HCT116 (cell line): ENCODE measurements around the gene FAM110C.

Source experiments
- CBX3 ChIP-seq: IDR thresholded peaks from 2 replicates; pipeline ENCODE4 v1.6.1; 2012; ENCODE audit warnings: low read depth
- CTCF ChIP-seq, 3 experiments: fragments of 200-600 bp in 1 of 3; sonication (generic) in 1 of 3; IDR thresholded peaks in 2 of 3; conservative IDR thresholded peaks in 1 of 3; 2 replicates each; pipeline ENCODE4 v1.5.1; 2012 to 2017; ENCODE audit warnings: low read depth in 2 of 3, low read length in 2 of 3, antibody characterized with exemption in 1 of 3, borderline replicate concordance in 1 of 3, control low read depth in 1 of 3, mild to moderate bottlenecking in 1 of 3, mixed read lengths in 1 of 3, mixed run types in 1 of 3, moderate library complexity in 1 of 3; ENCODE audit not compliant: insufficient read depth in 1 of 3
- EGR1 ChIP-seq: IDR thresholded peaks from 2 replicates; pipeline ENCODE4 v1.6.1; 2012; ENCODE audit warnings: low read depth
- EZH2 ChIP-seq: fragments of 200-600 bp; sonication (generic); IDR thresholded peaks from 2 replicates; pipeline ENCODE4 v1.6.1; 2017; ENCODE audit warnings: antibody characterized with exemption, mixed run types
- MAX ChIP-seq: IDR thresholded peaks from 2 replicates; pipeline ENCODE4 v1.6.1; 2012
- POLR2A ChIP-seq: IDR thresholded peaks from 2 replicates; pipeline ENCODE4 v1.7.0; 2011; ENCODE audit warnings: borderline replicate concordance; ENCODE audit not compliant: insufficient read depth, insufficient read length; ENCODE audit errors: extremely low read depth
- POLR2AphosphoS5 ChIP-seq: IDR thresholded peaks from 2 replicates; pipeline ENCODE4 v1.6.1; 2011; ENCODE audit warnings: mild to moderate bottlenecking, low read depth, low read length, moderate library complexity
- REST ChIP-seq: IDR thresholded peaks from 2 replicates; pipeline ENCODE4 v1.6.1; 2012; ENCODE audit warnings: low read depth
- SRF ChIP-seq: IDR thresholded peaks from 2 replicates; pipeline ENCODE4 v1.6.1; 2012; ENCODE audit warnings: low read depth
- YY1 ChIP-seq: IDR thresholded peaks from 2 replicates; pipeline ENCODE4 v1.6.1; 2011; ENCODE audit warnings: low read length, low read depth, moderate library complexity, mild to moderate bottlenecking; ENCODE audit not compliant: insufficient replicate concordance; ENCODE audit errors: extremely low read depth

- TF ChIP-seq POLR2A (no peak), EZH2 (no peak), MAX (no peak), CTCF (IDR thresholded peaks at IDR 0.05 in 2 of 3, conservative IDR thresholded peaks at IDR 0.05 in 1 of 3; ENCODE audit: borderline replicate concordance in 1 of 3, insufficient read depth in 1 of 3, low read depth in 2 of 3, low read length in 2 of 3) (no peak), POLR2AphosphoS5 (no peak), CBX3 (no peak), SRF (no peak), REST (no peak), YY1 (no peak), EGR1 (no peak)
These were observed 19.4 kb downstream of the FAM110C start for GRCh38 chr2:26891-27290.
